ENCODE results near the gene VPS9D1.
"Not testable (repeated sequence)": the region's sequence is repeated elsewhere in the genome, so short reads cannot be mapped to it uniquely, and the experiment has no call there.

VPS9D1 gene

DNA sequence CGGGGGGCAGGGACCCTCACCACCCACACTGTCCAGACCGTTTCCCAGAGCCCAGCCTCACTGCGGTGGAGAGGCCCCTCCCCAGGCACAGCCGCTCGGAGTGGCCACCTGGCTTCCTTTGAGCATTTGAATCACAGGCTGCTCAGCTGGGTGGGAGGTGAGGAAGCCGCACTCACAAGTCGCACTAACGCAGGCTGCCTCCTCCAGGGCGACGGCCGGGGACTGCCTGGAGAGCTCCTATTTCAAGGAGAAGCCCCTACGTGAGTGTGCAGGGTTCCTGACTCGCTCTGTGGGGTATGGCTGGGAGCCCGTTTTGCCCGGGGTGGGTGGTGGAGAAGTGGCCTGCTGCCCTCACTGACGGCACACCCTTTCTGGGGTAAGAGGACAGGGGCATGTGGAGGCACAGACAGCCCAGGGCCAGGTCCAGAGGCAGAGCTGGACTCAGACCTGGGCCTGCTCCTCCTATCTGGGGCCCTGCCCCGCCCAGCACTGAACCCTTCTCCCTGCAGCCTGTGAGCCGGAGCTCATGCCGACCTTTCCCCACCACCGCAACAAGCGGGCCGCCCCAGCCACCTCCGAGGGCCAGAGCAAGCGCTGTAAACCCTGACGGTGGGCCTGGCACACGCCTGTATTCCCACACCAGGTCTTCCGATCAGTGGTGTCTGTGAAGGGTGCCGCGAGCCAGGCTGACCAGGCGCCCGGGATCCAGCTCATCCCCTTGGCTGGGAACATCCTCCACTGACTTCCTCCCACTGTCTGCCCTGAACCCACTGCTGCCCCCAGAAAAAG is 25.4 kb downstream of the VPS9D1 start:
- peaks cover 20% of the 10 kb centered on the region for H3K36me3 ChIP-seq (replicated peaks; ENCODE audit: low read depth, low read length)
- TF ChIP-seq, protein P1, sequence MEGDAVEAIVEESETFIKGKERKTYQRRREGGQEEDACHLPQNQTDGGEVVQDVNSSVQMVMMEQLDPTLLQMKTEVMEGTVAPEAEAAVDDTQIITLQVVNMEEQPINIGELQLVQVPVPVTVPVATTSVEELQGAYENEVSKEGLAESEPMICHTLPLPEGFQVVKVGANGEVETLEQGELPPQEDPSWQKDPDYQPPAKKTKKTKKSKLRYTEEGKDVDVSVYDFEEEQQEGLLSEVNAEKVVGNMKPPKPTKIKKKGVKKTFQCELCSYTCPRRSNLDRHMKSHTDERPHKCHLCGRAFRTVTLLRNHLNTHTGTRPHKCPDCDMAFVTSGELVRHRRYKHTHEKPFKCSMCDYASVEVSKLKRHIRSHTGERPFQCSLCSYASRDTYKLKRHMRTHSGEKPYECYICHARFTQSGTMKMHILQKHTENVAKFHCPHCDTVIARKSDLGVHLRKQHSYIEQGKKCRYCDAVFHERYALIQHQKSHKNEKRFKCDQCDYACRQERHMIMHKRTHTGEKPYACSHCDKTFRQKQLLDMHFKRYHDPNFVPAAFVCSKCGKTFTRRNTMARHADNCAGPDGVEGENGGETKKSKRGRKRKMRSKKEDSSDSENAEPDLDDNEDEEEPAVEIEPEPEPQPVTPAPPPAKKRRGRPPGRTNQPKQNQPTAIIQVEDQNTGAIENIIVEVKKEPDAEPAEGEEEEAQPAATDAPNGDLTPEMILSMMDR (IDR thresholded peaks at IDR 0.05; ENCODE audit: low read depth, low read length): no peak
- TF ChIP-seq EZH2phosphoT487 (IDR thresholded peaks at IDR 0.05; ENCODE audit: low read depth): no peak
- no peak overlapping the region for H2AFZ ChIP-seq (ENCODE audit: low read depth, low read length)

DNA sequence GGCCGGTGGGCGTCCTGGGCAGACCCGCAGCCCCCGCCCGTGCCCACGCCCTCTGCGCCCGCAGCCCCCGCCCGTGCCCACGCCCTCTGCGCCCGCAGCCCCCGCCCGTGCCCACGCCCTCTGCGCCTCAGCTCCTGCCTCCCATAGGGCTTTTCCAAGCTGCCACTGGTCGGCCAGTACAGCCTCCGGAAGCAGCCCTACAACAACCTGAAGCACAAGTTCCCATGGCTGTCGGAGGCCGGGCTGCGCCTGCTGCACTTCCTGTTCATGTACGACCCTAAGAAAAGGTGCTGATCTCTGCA is 26.0 kb downstream of the VPS9D1 start:
- H3K36me3 ChIP-seq (replicated peaks; ENCODE audit: low read depth, low read length): peaks cover 20% of the 10 kb centered on the region
- H2AFZ ChIP-seq (ENCODE audit: low read depth, low read length); H3K79me2 ChIP-seq (ENCODE audit: low read length); H3K27me3 ChIP-seq (ENCODE audit: low read depth, low read length); H3K27ac ChIP-seq (ENCODE audit: low read length); H3K4me2 ChIP-seq (ENCODE audit: low read length); H3K4me3 ChIP-seq (ENCODE audit: low read length); H3K9ac ChIP-seq (ENCODE audit: low read length); H3K9me3 ChIP-seq (ENCODE audit: insufficient read depth, low read length); H3K4me1 ChIP-seq (ENCODE audit: low read length); H4K20me1 ChIP-seq (ENCODE audit: insufficient read depth, low read length): not testable (repeated sequence)

More for the DNA sequence above, 25.4 kb downstream of the VPS9D1 start:
- peaks cover 5% of the 10 kb centered on the region for H3K4me1 ChIP-seq (ENCODE audit: low read length)
- no peak overlapping the region for H3K4me2 ChIP-seq (ENCODE audit: low read length)
- H4K20me1 ChIP-seq (ENCODE audit: insufficient read depth, low read length): peaks cover 6% of the 10 kb centered on the region; the same call in 1 of the 2 replicates
- H3K27me3 ChIP-seq (ENCODE audit: low read depth, low read length): no peaks in the 10 kb centered on the region
- H3K79me2 ChIP-seq (ENCODE audit: low read length): no peaks in the 10 kb centered on the region
- H3K9me3 ChIP-seq (ENCODE audit: insufficient read depth, low read length): no peaks in the 10 kb centered on the region
- H3K27ac ChIP-seq (ENCODE audit: low read length): no peak overlapping the region
- no peak overlapping the region for H3K9ac ChIP-seq (ENCODE audit: low read length)
- no peak overlapping the region for H3K4me3 ChIP-seq (ENCODE audit: low read length)

DNA sequence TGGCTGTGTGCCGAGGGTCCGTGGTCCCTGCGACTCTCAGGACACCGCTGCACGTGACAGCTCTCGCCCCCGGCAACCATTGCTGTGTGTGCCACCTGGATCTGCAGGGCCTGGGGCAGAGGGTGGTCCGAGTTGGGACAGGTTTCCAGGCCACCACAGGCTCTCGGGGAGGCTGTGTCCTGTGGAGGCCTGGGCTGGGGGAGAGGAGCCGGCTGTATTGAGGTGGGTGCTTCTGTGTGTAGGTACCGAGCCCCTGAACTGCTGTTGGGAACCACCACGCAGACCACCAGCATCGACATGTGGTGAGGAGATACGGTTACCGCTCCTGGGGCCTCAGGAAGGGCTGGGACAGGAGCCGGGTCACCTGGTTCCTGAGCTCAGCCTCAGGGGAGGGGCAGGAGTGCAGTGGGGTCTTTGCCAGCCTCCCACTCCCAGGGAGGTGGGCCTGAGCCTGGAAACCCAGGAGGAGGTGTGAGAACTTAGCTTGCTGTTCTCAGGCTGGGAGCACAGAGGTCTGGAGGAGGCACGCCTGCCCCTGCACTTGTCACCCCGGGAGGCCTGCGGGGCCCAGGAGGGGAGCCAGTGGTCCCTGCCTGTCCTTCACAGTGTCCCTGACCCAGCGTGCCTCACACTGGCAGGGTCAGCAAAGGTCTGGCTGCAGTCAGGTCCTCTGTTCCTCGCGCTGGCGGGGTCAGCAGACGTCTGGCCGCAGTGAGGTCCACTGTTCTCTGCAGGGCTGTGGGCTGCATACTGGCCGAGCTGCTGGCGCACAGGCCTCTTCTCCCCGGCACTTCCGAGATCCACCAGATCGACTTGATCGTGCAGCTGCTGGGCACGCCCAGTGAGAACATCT is 26.5 kb downstream of the VPS9D1 start:
- H3K36me3 ChIP-seq (replicated peaks; ENCODE audit: low read depth, low read length): peaks cover 20% of the 10 kb centered on the region
- no peak overlapping the region for H3K4me2 ChIP-seq (ENCODE audit: low read length)
- H3K4me3 ChIP-seq (ENCODE audit: low read length): no peak overlapping the region
- H3K9ac ChIP-seq (ENCODE audit: low read length): no peak overlapping the region
- H4K20me1 ChIP-seq (ENCODE audit: insufficient read depth, low read length): 0 out of 2 replicates have a peak, but pooled peaks cover 3% of the 10 kb centered on the region
- H3K9me3 ChIP-seq (ENCODE audit: insufficient read depth, low read length): no peaks in the 10 kb centered on the region
- H3K27ac ChIP-seq (ENCODE audit: low read length): no peak overlapping the region
- H3K4me1 ChIP-seq (ENCODE audit: low read length): no peaks in the 10 kb centered on the region
- no peaks in the 10 kb centered on the region for H3K79me2 ChIP-seq (ENCODE audit: low read length)
- H3K27me3 ChIP-seq (ENCODE audit: low read depth, low read length): no peaks in the 10 kb centered on the region
- no peak overlapping the region for H2AFZ ChIP-seq (ENCODE audit: low read depth, low read length)
- TF ChIP-seq, protein P1 (IDR thresholded peaks at IDR 0.05; ENCODE audit: low read depth, low read length): no peak
- no peak for TF ChIP-seq EZH2phosphoT487 (IDR thresholded peaks at IDR 0.05; ENCODE audit: low read depth)

DNA sequence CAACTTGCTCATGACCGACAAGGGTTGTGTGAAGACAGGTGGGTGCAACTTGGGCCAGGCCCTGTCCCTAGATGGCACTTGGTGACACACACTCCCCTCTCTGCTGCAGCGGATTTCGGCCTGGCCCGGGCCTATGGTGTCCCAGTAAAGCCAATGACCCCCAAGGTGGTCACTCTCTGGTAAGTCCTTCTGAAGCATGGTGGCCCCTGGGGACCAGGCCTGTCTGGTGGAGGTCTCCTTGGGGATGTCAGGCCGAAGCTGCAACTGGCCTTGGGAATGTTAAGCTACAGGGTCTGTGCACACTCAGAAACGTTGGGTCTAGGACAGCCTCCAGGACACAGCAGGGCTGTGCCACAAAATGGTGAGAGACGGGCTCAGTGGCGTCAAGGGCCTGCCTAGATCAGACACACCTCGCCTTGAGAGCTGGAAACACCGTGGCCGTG is 27.4 kb downstream of the VPS9D1 start:
- H3K27ac ChIP-seq (ENCODE audit: low read length): no peak overlapping the region
- H3K9me3 ChIP-seq (ENCODE audit: insufficient read depth, low read length): no peaks in the 10 kb centered on the region
- H4K20me1 ChIP-seq (ENCODE audit: insufficient read depth, low read length): 0 out of 2 replicates have a peak, but pooled peaks cover 3% of the 10 kb centered on the region
- H3K4me1 ChIP-seq (ENCODE audit: low read length): no peaks in the 10 kb centered on the region
- H2AFZ ChIP-seq (ENCODE audit: low read depth, low read length): no peak overlapping the region
- TF ChIP-seq, protein P1 (IDR thresholded peaks at IDR 0.05; ENCODE audit: low read depth, low read length): no peak
- no peak for TF ChIP-seq EZH2phosphoT487 (IDR thresholded peaks at IDR 0.05; ENCODE audit: low read depth)
- no peaks in the 10 kb centered on the region for H3K27me3 ChIP-seq (ENCODE audit: low read depth, low read length)
- peaks cover 3% of the 10 kb centered on the region for H3K79me2 ChIP-seq (ENCODE audit: low read length)
- H3K36me3 ChIP-seq (replicated peaks; ENCODE audit: low read depth, low read length): peaks cover 22% of the 10 kb centered on the region
- H3K9ac ChIP-seq (ENCODE audit: low read length): no peak overlapping the region
- no peak overlapping the region for H3K4me3 ChIP-seq (ENCODE audit: low read length)
- no peak overlapping the region for H3K4me2 ChIP-seq (ENCODE audit: low read length)
